DOHH2 (cell line): ENCODE data around the gene FASN.

Experiments
- EZH2phosphoT487 ChIP-seq: fragments of 200-600 bp; sonication (generic); IDR thresholded peaks from 2 replicates; pipeline ENCODE4 v1.6.1; 2017; ENCODE audit warnings: borderline replicate concordance, mild to moderate bottlenecking, antibody characterized with exemption, low read length, moderate library complexity, mixed read lengths
- TF ChIP-seq, protein P1 (sequence below): fragments of 200-600 bp; sonication (generic); IDR thresholded peaks from one replicate; pipeline ENCODE4 v1.5.1; 2014; ENCODE audit warnings: antibody characterized with exemption, mild to moderate bottlenecking, low read depth, low read length; ENCODE audit not compliant: poor library complexity, severe bottlenecking

DNA sequence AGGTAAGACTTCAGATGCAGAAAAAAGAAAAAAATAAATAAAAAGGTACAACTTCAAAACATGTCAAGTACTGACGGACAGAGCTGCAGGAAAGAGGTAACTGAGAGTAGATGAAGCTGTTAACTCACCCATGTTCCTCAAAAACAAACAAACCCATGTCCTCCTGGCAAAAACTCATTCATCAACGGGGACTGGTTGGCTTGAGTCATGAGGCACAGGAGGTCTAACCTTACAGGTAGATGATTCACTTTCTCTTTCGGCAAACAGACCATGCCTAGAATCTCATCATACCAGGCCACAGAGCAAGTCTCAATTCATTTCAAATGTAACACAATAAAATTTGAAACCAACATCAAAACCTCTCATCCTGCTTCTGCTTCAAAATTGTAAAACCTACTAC is 12.3 kb upstream of the FASN start:
- TF ChIP-seq, protein P1, sequence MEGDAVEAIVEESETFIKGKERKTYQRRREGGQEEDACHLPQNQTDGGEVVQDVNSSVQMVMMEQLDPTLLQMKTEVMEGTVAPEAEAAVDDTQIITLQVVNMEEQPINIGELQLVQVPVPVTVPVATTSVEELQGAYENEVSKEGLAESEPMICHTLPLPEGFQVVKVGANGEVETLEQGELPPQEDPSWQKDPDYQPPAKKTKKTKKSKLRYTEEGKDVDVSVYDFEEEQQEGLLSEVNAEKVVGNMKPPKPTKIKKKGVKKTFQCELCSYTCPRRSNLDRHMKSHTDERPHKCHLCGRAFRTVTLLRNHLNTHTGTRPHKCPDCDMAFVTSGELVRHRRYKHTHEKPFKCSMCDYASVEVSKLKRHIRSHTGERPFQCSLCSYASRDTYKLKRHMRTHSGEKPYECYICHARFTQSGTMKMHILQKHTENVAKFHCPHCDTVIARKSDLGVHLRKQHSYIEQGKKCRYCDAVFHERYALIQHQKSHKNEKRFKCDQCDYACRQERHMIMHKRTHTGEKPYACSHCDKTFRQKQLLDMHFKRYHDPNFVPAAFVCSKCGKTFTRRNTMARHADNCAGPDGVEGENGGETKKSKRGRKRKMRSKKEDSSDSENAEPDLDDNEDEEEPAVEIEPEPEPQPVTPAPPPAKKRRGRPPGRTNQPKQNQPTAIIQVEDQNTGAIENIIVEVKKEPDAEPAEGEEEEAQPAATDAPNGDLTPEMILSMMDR, result no peak
- TF ChIP-seq EZH2phosphoT487, result no peak
